ENCODE measurements around the gene ERICH6. TPM values are rescaled to one million over a fixed set of nuclear protein-coding genes. Genes with fewer than 3 reads are reported as not detected.

Gene ERICH6
- total and polyA plus RNA-seq, 2 donors: 0.02 to 0.14 TPM

GRCh38 chr3:150738688-150739087 is 35.0 kb upstream of the ERICH6 start:
- H3K36me3 ChIP-seq (ENCODE audit: control insufficient read depth in 2 of 2, insufficient read depth in 2 of 2, low read length in 1 of 2): peaks cover 7 to 15% of the 10 kb centered on the region in 2 donors
- no peak overlapping the region for H3K4me3 ChIP-seq (ENCODE audit: low read length in 2 of 2)
- no peak overlapping the region for H3K27ac ChIP-seq (ENCODE audit: low read depth in 1 of 2, low read length in 1 of 2)
- no peak for DNase-seq (ENCODE audit: low read depth in 6 of 9, low spot score in 9 of 9)
- no peaks in the 10 kb centered on the region for H3K9me3 ChIP-seq (ENCODE audit: control insufficient read depth in 2 of 2, insufficient read depth in 1 of 2, low read length in 1 of 2)
- 90% methylated on average over 4 of the region's 4 CpGs for WGBS
- H3K27me3 ChIP-seq (ENCODE audit: control insufficient read depth in 2 of 2, insufficient read depth in 1 of 2, low read length in 1 of 2): no peaks in the 10 kb centered on the region
- peaks cover 0 to 8% of the 10 kb centered on the region in 2 donors for H3K4me1 ChIP-seq (ENCODE audit: control insufficient read depth in 2 of 2, insufficient read depth in 2 of 2, low read length in 2 of 2)

GRCh38 chr3:150737874-150738679 is 34.4 kb upstream of the ERICH6 start:
- 92% methylated on average over 2 of the region's 2 CpGs for WGBS
- Histone ChIP-seq H3K4me3 (ENCODE audit: low read length in 2 of 2) (no peak overlapping the region), H3K9me3 (ENCODE audit: control insufficient read depth in 2 of 2, insufficient read depth in 1 of 2, low read length in 1 of 2) (no peaks in the 10 kb centered on the region), H3K27ac (ENCODE audit: low read depth in 1 of 2, low read length in 1 of 2) (peak overlapping the region in 1 of 2 donors; percentile 31), H3K36me3 (ENCODE audit: control insufficient read depth in 2 of 2, insufficient read depth in 2 of 2, low read length in 1 of 2) (peaks cover 10 to 15% of the 10 kb centered on the region in 2 donors), H3K27me3 (ENCODE audit: control insufficient read depth in 2 of 2, insufficient read depth in 1 of 2, low read length in 1 of 2) (no peaks in the 10 kb centered on the region), H3K4me1 (ENCODE audit: control insufficient read depth in 2 of 2, insufficient read depth in 2 of 2, low read length in 2 of 2) (peaks cover 0 to 8% of the 10 kb centered on the region in 2 donors)
- no peak for DNase-seq (ENCODE audit: low read depth in 6 of 9, low spot score in 9 of 9)

DNA sequence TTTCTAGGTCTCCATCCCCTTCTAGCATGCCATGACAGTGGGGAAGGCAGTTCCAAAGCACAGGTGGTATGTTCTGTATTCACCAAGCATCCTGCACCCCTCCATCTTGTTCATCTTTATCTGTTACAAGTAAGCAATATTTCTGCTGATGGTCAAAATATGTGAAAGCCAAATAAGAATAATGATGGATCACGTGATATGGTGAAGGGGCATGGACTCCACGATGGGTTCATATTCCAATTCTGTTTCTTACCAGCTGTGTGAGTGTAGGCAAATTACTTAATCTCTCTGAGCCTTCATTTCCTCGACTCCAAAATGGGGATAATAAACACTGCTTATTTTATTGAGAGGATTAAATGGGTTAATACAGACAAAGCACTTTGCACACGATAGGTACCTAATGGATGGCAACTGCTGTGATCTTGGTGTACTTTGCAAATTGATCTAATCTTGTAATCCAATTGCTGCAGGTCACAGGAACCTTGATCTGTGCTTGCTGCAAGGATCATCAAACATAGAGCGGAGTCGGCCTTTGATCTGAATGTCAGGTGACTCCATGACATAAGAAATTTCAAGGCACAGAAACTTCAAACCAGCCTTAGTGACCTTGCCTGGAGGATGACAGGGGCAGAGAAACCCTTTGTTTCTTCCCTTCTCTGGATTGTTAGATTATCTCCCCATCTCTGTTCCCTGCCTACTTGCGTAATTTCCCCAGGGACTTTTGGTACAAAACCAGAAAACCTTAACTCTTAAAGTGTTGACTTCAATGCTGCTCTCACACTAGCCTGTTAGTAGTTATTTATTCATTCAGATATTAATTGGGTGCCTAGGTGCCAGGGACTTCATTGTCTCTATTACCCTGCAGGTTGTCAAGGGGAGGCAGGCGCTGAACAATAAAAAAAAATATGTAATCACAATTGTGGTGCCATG is 33.4 kb upstream of the ERICH6 start:
- H3K36me3 ChIP-seq (ENCODE audit: control insufficient read depth in 2 of 2, insufficient read depth in 2 of 2, low read length in 1 of 2): peaks cover 6 to 11% of the 10 kb centered on the region in 2 donors
- H3K27ac ChIP-seq (ENCODE audit: low read depth in 1 of 2, low read length in 1 of 2): peak overlapping the region in 1 of 2 donors; percentile 31
- peaks cover 0 to 8% of the 10 kb centered on the region in 2 donors for H3K4me1 ChIP-seq (ENCODE audit: control insufficient read depth in 2 of 2, insufficient read depth in 2 of 2, low read length in 2 of 2)
- H3K4me3 ChIP-seq (ENCODE audit: low read length in 2 of 2): no peak overlapping the region
- H3K27me3 ChIP-seq (ENCODE audit: control insufficient read depth in 2 of 2, insufficient read depth in 1 of 2, low read length in 1 of 2): no peaks in the 10 kb centered on the region
- 82% methylated on average over 8 of the region's 8 CpGs for WGBS
- H3K9me3 ChIP-seq (ENCODE audit: control insufficient read depth in 2 of 2, insufficient read depth in 1 of 2, low read length in 1 of 2): no peaks in the 10 kb centered on the region
- peak in 1 of 9 donors; percentile 65 for DNase-seq (ENCODE audit: low read depth in 6 of 9, low spot score in 9 of 9)

DNA sequence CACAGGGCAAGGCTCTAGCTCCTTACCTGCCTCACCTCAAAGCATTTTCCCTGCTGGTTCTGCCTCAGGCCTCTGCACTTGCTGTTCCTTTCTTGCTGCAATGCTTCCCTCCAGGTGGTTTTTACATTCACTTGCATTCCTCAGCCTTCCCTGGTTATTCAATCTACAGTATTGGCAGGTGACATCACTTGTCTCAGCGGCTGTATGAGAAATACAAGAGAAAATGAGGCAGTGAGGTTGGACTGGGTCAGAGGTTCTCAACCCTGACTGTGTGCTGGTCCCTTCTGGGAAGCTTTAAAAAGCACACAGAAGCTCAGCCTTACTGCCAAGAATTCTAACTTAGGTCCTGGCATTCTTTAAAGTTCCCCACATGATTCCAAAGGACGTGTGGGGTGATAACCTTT is 32.6 kb upstream of the ERICH6 start:
- Histone ChIP-seq H3K9me3 (ENCODE audit: control insufficient read depth in 2 of 2, insufficient read depth in 1 of 2, low read length in 1 of 2) (no peaks in the 10 kb centered on the region), H3K36me3 (ENCODE audit: control insufficient read depth in 2 of 2, insufficient read depth in 2 of 2, low read length in 1 of 2) (peaks cover 3% of the 10 kb centered on the region in 2 donors), H3K27me3 (ENCODE audit: control insufficient read depth in 2 of 2, insufficient read depth in 1 of 2, low read length in 1 of 2) (no peaks in the 10 kb centered on the region), H3K4me3 (ENCODE audit: low read length in 2 of 2) (no peak overlapping the region), H3K4me1 (ENCODE audit: control insufficient read depth in 2 of 2, insufficient read depth in 2 of 2, low read length in 2 of 2) (peaks cover 0 to 8% of the 10 kb centered on the region in 2 donors), H3K27ac (ENCODE audit: low read depth in 1 of 2, low read length in 1 of 2) (no peak overlapping the region)
- DNase-seq (ENCODE audit: low read depth in 6 of 9, low spot score in 9 of 9): no peak
- 93% methylated on average over 2 of the region's 2 CpGs for WGBS

DNA sequence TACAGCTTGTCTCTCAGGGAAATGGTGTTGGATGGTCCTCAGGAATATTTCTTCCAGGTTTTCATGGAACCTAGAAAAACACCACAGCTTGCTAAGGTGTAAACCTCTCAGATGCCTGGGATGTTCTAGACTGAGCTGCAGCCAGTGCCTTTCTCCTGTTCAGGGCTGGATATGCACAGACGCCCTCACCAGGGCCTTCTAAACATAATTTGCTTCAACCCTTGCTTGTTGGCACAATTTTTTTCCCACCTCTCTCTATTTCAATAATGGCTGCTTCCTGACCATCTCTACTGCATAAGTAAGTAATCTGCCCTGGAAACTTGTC is 31.0 kb upstream of the ERICH6 start:
- Histone ChIP-seq H3K27me3 (ENCODE audit: control insufficient read depth in 2 of 2, insufficient read depth in 1 of 2, low read length in 1 of 2) (no peaks in the 10 kb centered on the region), H3K9me3 (ENCODE audit: control insufficient read depth in 2 of 2, insufficient read depth in 1 of 2, low read length in 1 of 2) (no peaks in the 10 kb centered on the region), H3K4me1 (ENCODE audit: control insufficient read depth in 2 of 2, insufficient read depth in 2 of 2, low read length in 2 of 2) (peaks cover 0 to 8% of the 10 kb centered on the region in 2 donors), H3K4me3 (ENCODE audit: low read length in 2 of 2) (no peak overlapping the region), H3K36me3 (ENCODE audit: control insufficient read depth in 2 of 2, insufficient read depth in 2 of 2, low read length in 1 of 2) (peaks cover 0 to 3% of the 10 kb centered on the region in 2 donors), H3K27ac (ENCODE audit: low read depth in 1 of 2, low read length in 1 of 2) (no peak overlapping the region)
- WGBS: 89% methylated on average over 1 of the region's 1 CpG
- no peak for DNase-seq (ENCODE audit: low read depth in 6 of 9, low spot score in 9 of 9)

DNA sequence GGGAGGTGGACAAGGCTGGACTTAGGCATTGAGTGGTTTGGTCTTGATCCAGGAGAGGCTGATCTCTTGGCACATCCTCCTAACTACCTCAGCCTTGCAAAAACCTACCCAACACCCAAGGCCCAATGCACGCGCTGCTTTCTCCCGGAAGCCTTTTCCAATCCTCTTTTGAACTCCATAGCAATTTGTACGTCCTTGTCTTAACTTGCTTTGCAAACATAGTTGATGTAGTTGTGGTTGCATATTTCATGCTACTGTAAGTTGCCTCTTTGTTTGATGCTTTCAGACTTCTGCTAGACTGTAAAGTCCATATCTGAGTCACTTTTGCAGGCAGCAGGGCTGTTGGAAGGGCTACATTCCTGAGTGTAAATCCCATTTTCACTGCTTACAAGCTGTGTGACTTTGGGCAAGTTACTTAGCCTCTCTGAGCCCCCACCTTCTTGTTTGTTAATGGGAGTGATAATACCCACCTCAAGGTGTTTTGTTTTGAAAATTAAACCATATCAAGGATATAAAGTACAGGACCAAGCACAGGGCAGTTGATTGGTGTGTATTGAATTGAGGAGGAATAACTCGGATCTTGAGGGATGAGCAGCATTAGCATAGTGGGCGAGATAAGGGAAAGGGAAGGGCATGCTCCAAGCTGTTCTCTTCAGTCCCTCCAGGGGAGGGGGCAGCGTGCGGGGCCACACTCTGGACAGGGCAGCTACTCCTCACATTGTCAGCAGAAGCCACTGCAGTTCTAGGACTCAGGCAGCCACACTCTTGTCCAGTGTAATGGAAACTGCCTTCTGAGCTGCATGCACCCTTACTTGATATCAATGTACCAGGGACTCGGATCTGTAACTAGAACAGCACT is 30.4 kb upstream of the ERICH6 start:
- DNase-seq (ENCODE audit: low read depth in 6 of 9, low spot score in 9 of 9): no peak
- H3K4me1 ChIP-seq (ENCODE audit: control insufficient read depth in 2 of 2, insufficient read depth in 2 of 2, low read length in 2 of 2): peaks cover 0 to 6% of the 10 kb centered on the region in 2 donors
- H3K9me3 ChIP-seq (ENCODE audit: control insufficient read depth in 2 of 2, insufficient read depth in 1 of 2, low read length in 1 of 2): no peaks in the 10 kb centered on the region
- peaks cover 0 to 3% of the 10 kb centered on the region in 2 donors for H3K36me3 ChIP-seq (ENCODE audit: control insufficient read depth in 2 of 2, insufficient read depth in 2 of 2, low read length in 1 of 2)
- H3K4me3 ChIP-seq (ENCODE audit: low read length in 2 of 2): no peak overlapping the region
- no peak overlapping the region for H3K27ac ChIP-seq (ENCODE audit: low read depth in 1 of 2, low read length in 1 of 2)
- 97% methylated on average over 9 of the region's 9 CpGs for WGBS
- H3K27me3 ChIP-seq (ENCODE audit: control insufficient read depth in 2 of 2, insufficient read depth in 1 of 2, low read length in 1 of 2): no peaks in the 10 kb centered on the region

- Histone ChIP-seq H3K36me3 (ENCODE audit: control insufficient read depth in 2 of 2, insufficient read depth in 2 of 2, low read length in 1 of 2) (peaks cover 0 to 3% of the 10 kb centered on the region in 2 donors), H3K27ac (ENCODE audit: low read depth in 1 of 2, low read length in 1 of 2) (no peak overlapping the region), H3K4me3 (ENCODE audit: low read length in 2 of 2) (no peak overlapping the region), H3K27me3 (ENCODE audit: control insufficient read depth in 2 of 2, insufficient read depth in 1 of 2, low read length in 1 of 2) (no peaks in the 10 kb centered on the region), H3K9me3 (ENCODE audit: control insufficient read depth in 2 of 2, insufficient read depth in 1 of 2, low read length in 1 of 2) (no peaks in the 10 kb centered on the region), H3K4me1 (ENCODE audit: control insufficient read depth in 2 of 2, insufficient read depth in 2 of 2, low read length in 2 of 2) (peaks cover 0 to 6% of the 10 kb centered on the region in 2 donors)
- WGBS: 96% methylated on average over 8 of the region's 8 CpGs
- no peak for DNase-seq (ENCODE audit: low read depth in 6 of 9, low spot score in 9 of 9)
These were observed 29.7 kb upstream of the ERICH6 start for GRCh38 chr3:150733373-150733935.

DNA sequence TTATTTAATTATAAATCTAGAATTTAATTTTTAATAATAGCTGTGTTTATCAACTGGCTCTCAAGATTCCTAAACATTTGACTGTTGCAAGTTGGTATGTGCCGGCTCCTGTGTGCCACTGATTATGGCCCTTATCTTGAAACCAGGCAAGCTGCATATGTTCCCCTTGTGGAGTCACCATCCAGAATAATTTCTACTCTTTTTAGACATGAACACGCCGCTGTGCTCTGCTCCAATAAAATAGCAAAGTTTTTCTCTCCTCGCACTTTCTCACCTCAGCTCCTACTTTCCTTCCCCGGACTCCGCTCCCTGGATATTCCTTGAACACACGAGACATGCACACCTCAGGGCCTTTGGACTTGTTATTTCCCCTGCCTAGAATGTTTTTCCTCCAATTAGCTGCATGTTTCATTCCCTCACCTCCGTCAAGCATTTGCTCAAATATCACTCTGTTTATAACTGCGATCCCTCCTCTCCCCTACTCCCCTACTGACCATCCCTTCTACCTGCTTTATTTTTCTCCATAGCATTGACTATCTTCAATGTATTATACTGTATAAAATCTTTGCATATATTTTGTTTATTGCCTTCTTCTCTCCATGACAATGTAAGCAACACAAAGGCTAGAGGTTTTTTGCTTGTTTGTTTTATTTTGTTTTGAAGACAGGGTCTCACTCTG is 26.1 kb upstream of the ERICH6 start:
- Histone ChIP-seq H3K4me1 (ENCODE audit: control insufficient read depth in 2 of 2, insufficient read depth in 2 of 2, low read length in 2 of 2) (no peaks in the 10 kb centered on the region), H3K27ac (ENCODE audit: low read depth in 1 of 2, low read length in 1 of 2) (no peak overlapping the region), H3K27me3 (ENCODE audit: control insufficient read depth in 2 of 2, insufficient read depth in 1 of 2, low read length in 1 of 2) (no peaks in the 10 kb centered on the region), H3K9me3 (ENCODE audit: control insufficient read depth in 2 of 2, insufficient read depth in 1 of 2, low read length in 1 of 2) (no peaks in the 10 kb centered on the region), H3K36me3 (ENCODE audit: control insufficient read depth in 2 of 2, insufficient read depth in 2 of 2, low read length in 1 of 2) (peaks cover 0 to 3% of the 10 kb centered on the region in 2 donors), H3K4me3 (ENCODE audit: low read length in 2 of 2) (no peak overlapping the region)
- 97% methylated on average over 9 of the region's 9 CpGs for WGBS
- no peak for DNase-seq (ENCODE audit: low read depth in 6 of 9, low spot score in 9 of 9)

Measured in thymus (tissue), 11 donors.